HAP-1 (cell line): ENCODE results near the gene PCID2.
A peak's percentile ranks its signal among the peaks of the same experiment; 100 is the strongest.

Experiments used
- DNase-seq, 2 experiments: peaks; one replicate each; pipeline ENCODE4 v3.0.0-alpha.2; 2016 to 2020; ENCODE audit warnings: low spot score in 2 of 2
- H3K27me3 ChIP-seq: fragments of 250-450 bp; sonication (Bioruptor Pico); 2 replicates; pipeline ENCODE4 v1.5.1; 2020; ENCODE audit warnings: low read depth, mild to moderate bottlenecking, moderate library complexity
- H3K36me3 ChIP-seq: fragments of 250-450 bp; sonication (Bioruptor Pico); replicated peaks from 2 replicates; pipeline ENCODE4 v1.5.1; 2020; ENCODE audit warnings: mild to moderate bottlenecking
- H3K4me1 ChIP-seq: fragments of 250-450 bp; sonication (Bioruptor Pico); 2 replicates; pipeline ENCODE4 v1.5.1; 2020; ENCODE audit warnings: mild to moderate bottlenecking
- H3K4me3 ChIP-seq: fragments of 250-450 bp; sonication (Bioruptor Pico); 2 replicates; pipeline ENCODE4 v1.5.1; 2020; ENCODE audit warnings: mild to moderate bottlenecking, moderate library complexity
- H3K9me3 ChIP-seq: fragments of 250-450 bp; sonication (Bioruptor Pico); 2 replicates; pipeline ENCODE4 v1.5.1; 2020; ENCODE audit warnings: mild to moderate bottlenecking, moderate library complexity
- in situ Hi-C: fragments of 300-500 bp; cut with MboI; formaldehyde crosslinking; loops from 3 replicates; pipeline ENCODE4 v1.14.3; 2020; ENCODE audit warnings: low sequenced_read_pairs, inconsistent platforms, mixed read lengths

Gene PCID2

GRCh38 chr13:113138792-113139551, 69.5 kb downstream of the PCID2 start:
- Histone ChIP-seq H3K36me3 (no peaks in the 10 kb centered on the region), H3K4me3 (no peak overlapping the region), H3K9me3 (peaks cover 6% of the 10 kb centered on the region), H3K4me1 (peaks cover 30% of the 10 kb centered on the region), H3K27me3 (no peaks in the 10 kb centered on the region)
- no peak for DNase-seq
- in situ Hi-C loops, result no loop called here

DNA sequence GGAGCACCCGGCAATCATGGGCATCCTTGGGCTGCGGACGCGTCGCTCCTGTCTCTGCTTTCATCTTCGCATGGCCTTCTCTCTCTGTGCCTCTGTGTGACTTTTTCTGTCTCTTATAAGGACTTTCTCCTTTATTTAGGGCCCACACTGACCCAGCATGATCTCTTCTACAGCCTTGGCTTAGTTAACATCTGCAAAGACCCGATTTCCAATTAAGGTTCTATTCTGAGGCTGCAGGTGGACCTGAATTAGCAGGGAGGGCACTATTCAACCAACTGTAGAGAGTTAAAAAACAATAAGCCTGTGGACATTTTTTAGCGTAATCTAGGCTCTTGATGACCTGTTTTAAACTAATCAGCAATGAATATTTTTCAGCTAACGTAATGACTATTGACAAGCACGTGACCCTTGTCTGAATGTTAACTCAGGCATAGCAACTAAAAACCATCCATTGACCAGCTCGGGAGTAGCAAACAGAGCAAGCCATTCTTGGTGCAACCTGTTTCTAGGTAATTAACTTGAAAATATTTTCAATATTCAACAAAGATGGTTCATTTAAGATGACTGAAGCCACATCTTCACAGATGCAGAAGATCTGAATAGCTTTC, 70.7 kb downstream of the PCID2 start:
- no peak for DNase-seq
- Histone ChIP-seq H3K4me1 (peaks cover 30% of the 10 kb centered on the region), H3K9me3 (peaks cover 6% of the 10 kb centered on the region), H3K27me3 (no peaks in the 10 kb centered on the region), H3K4me3 (no peak overlapping the region), H3K36me3 (no peaks in the 10 kb centered on the region)
- in situ Hi-C loops, result no loop called here

DNA sequence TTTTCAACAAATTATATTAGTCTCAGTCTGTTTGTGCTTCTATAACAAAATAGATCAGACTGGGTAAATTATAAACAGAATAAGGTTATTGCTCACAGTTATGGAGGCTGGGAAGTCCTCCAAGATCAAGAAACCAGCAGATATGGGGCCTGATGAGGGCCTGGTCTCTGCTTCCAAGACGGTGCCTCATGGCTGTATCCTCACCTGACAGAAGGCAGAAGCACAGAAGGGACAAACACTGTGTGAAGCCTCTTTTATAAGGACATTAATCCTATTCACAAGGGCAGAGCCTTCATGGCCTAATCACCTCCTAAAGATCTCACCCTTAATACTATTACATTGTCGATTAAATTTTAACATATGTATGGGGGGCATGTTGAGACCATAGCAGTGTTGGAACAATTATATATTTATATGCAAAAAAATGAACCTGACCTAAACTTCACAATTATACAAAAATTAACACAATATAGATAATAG, 73.1 kb downstream of the PCID2 start:
- H3K4me3 ChIP-seq, result no peak overlapping the region
- no peaks in the 10 kb centered on the region for H3K36me3 ChIP-seq
- in situ Hi-C loops, result no loop called here
- H3K9me3 ChIP-seq, result peaks cover 6% of the 10 kb centered on the region
- H3K27me3 ChIP-seq, result no peaks in the 10 kb centered on the region
- peak; percentile 61 to 93 for DNase-seq
- H3K4me1 ChIP-seq, result peaks cover 30% of the 10 kb centered on the region

DNA sequence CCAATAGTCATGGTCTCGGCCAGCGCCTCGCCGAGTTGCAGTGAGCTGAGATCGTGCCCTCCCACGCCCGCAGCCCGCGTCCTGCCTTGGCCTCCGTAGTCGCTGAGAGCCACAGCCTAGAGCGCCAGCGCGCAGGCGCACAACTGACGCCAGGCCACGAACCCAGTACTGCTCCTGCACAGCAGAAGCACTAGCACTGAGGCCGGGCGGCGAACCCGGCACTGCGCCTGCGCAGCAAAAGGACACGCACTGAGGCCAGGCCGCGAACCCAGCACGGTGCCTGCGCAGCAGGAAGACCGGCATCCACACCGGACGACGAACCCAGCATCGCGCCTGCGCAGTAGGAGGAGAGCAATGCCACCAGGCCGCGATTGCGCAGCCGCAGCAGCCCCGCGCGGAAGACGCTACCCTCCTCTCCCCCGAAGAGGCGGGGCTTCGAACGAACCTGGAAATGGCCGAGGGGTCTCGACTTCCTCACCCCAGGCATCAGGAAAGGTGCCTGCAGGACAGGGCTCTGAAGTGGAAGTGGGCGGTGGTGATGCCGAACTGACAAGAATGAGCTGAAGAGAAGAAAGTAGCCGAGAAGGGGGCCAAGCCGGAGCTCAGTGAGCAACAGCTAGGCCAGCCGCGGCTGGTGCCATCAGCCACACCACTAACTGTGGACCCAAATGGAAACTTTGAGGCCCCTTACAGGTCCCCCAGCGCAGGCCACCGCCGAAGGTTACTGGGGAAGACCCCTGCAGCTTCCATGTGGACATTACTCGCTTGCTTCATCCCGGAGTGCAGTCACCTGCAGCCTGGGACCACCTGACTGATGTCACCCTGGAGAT, 78.3 kb downstream of the PCID2 start:
- H3K4me1 ChIP-seq, result peaks cover under 1% of the 10 kb centered on the region; the same call in 1 of the 2 replicates
- H3K9me3 ChIP-seq, result peaks cover 6% of the 10 kb centered on the region
- H3K4me3 ChIP-seq, result no peak overlapping the region
- no peaks in the 10 kb centered on the region for H3K36me3 ChIP-seq
- no peak for DNase-seq
- in situ Hi-C loops, result no loop called here
- H3K27me3 ChIP-seq, result no peaks in the 10 kb centered on the region

GRCh38 chr13:113129480-113129879, 79.0 kb downstream of the PCID2 start:
- no peaks in the 10 kb centered on the region for H3K27me3 ChIP-seq
- H3K4me3 ChIP-seq, result no peak overlapping the region
- no peaks in the 10 kb centered on the region for H3K4me1 ChIP-seq
- in situ Hi-C loops, result no loop called here
- DNase-seq, result no peak
- peaks cover 4% of the 10 kb centered on the region for H3K9me3 ChIP-seq
- H3K36me3 ChIP-seq, result no peaks in the 10 kb centered on the region
